Activated T-cell treated with anti-CD3 and anti-CD28 coated beads, Interleukin-2, amount 50 U/mL, for 72 hours (primary cell): Measurements from ENCODE around the gene NADK. TPM values are rescaled to one million over a fixed set of nuclear protein-coding genes. Genes with fewer than 3 reads are reported as not detected.
"Not testable (repeated sequence)": the region's sequence is repeated elsewhere in the genome, so short reads cannot be mapped to it uniquely, and the experiment has no call there.

Experiments
- ATAC-seq, 2 donors: fragments of 150-1000 bp; cut with Tn5 transposase; replicated peaks in 1 of 2; 2 replicates each; pipeline ENCODE4 v1.10.0; 2021; ENCODE audit warnings: moderate library complexity in 2 of 2, mild to moderate bottlenecking in 1 of 2
- DNase-seq, 2 donors: peaks; one replicate each; pipeline ENCODE4 v3.0.0; 2021 to 2022; ENCODE audit warnings: mixed read lengths in 1 of 2
- H3K27ac Mint-ChIP-seq: one replicate; pipeline ENCODE4 v1.8.0; 2022; ENCODE audit warnings: mild to moderate bottlenecking, moderate library complexity, mixed read lengths
- H3K27me3 Mint-ChIP-seq: one replicate; pipeline ENCODE4 v1.8.0; 2022; ENCODE audit warnings: low read depth, mixed read lengths
- H3K36me3 Mint-ChIP-seq, 2 donors: one replicate each; pipeline ENCODE4 v1.8.0; 2022; ENCODE audit warnings: mixed read lengths in 2 of 2, mild to moderate bottlenecking in 1 of 2; ENCODE audit not compliant: insufficient read depth in 2 of 2
- H3K4me1 Mint-ChIP-seq: one replicate; pipeline ENCODE4 v1.8.0; 2022; ENCODE audit warnings: low read depth, mixed read lengths
- H3K4me3 Mint-ChIP-seq, 2 donors: one replicate each; pipeline ENCODE4 v1.8.0; 2022; ENCODE audit warnings: mild to moderate bottlenecking in 2 of 2, mixed read lengths in 2 of 2, moderate library complexity in 2 of 2
- H3K9me3 Mint-ChIP-seq, 2 donors: one replicate each; pipeline ENCODE4 v1.8.0; 2022; ENCODE audit warnings: mixed read lengths in 2 of 2
- total RNA-seq, 2 donors: library from RNA; stranded (reverse); gene quantifications; one replicate each; pipeline ENCODE4 v1.2.3, GENCODE V29; 2022

The NADK gene
- total RNA-seq, 2 donors from 2014 or later = 54.0 to 54.5 TPM

- not testable (repeated sequence) for H3K27me3 Mint-ChIP-seq, H3K4me3 Mint-ChIP-seq, ATAC-seq, H3K4me1 Mint-ChIP-seq, H3K27ac Mint-ChIP-seq, H3K9me3 Mint-ChIP-seq, H3K36me3 Mint-ChIP-seq, DNase-seq
Measured at GRCh38 chr1:1741013-1741412, 37.3 kb downstream of the NADK start.

- not testable (repeated sequence) for H3K27ac Mint-ChIP-seq, H3K9me3 Mint-ChIP-seq, H3K27me3 Mint-ChIP-seq, H3K4me3 Mint-ChIP-seq, H3K4me1 Mint-ChIP-seq, H3K36me3 Mint-ChIP-seq, DNase-seq
- peak in 1 of 2 donors; percentile 15 for ATAC-seq
Measured at GRCh38 chr1:1738799-1739337, 39.4 kb downstream of the NADK start.

DNA sequence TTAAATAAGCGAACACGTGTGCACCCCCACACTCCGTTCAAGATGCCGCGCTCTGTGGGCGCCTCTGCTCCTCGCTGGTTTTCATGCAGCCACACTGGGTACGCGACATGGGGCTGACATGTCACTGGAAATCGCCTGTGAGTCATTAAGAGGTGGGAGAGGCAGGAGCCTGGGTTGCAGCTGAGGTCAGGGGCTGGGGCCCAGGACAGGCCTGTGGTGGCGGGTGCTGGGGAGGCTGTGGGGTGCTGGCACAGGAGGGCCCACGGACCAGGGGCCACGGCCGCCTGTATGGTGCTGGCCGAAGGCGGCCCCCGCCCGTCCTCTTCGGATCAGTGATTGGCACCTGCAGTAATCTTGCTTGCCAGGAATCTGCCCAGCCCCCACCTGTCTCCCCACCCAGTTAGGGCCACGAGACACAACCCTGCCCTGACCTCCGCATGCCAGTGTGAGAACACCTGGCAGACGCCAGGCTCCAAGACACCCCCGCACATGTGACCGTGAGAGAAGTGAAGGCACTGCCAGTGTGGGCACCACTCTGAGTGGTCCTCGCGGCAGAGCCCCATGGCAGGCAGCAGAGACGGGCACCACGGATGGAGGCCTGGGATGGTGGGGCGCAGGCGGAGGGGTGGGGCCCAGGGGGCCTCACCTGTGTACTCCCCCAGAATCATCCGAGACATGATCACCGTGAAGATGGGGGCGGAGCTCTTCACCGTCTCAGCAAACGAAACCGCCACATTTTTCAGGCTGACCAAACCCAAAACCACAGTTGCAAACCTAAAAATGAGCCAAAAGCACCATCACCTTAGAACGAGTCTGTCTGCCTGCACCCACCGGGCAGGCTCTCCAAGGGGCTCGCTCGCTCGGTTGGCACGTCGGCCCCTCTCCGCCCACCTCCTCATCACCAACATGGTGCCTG is 40.3 kb downstream of the NADK start:
- not testable (repeated sequence) for DNase-seq, H3K4me1 Mint-ChIP-seq, H3K4me3 Mint-ChIP-seq, H3K36me3 Mint-ChIP-seq, H3K27ac Mint-ChIP-seq, H3K9me3 Mint-ChIP-seq, H3K27me3 Mint-ChIP-seq
- peak; percentile 36 to 37 for ATAC-seq

DNA sequence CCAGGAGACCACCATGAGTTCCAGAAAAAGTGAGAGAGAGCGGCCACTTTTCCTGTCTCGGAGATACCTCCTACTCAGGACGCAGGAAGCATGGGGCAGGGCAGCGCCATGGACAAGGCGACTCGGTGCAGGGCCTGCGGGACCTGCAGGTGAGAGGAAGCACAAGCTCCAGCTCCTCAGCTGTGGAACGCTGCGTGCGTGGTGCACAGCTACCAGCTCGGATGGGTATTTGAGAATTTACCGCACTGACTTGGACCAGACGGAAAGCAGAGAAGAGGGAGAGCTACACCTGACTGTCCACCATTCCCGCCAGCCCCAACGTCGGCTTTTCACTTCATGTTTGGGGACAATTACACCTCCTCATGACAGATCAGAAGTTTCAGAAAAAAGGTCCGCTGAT is 45.9 kb downstream of the NADK start:
- Mint-ChIP-seq H3K4me1 (peaks cover 11% of the 10 kb centered on the region), H3K36me3 (peaks cover 0 to 10% of the 10 kb centered on the region in 2 donors), H3K27ac (no peak overlapping the region), H3K27me3 (no peaks in the 10 kb centered on the region), H3K9me3 (no peaks in the 10 kb centered on the region), H3K4me3 (no peak overlapping the region)
- DNase-seq (no peak), ATAC-seq (no peak)

DNA sequence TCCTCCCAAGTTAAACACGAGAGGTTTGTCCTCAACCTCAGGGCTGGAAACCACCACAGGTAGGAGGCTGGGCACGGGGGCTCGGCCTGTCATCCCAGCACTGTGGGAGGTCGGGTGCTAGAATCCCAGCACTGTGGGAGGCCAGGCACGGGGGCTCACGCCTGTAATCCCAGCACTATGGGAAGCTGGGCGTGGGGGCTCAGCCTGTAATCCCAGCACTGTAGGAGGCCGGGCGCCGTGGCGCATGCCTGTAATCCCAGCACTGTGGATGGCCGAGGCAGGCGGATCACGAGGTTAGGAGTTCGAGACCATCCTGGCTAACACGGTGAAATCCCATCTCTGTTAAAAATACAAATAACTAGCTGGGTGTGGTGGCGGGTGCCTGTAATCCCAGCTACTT is 47.4 kb downstream of the NADK start:
- no peaks in the 10 kb centered on the region for H3K9me3 Mint-ChIP-seq
- no peaks in the 10 kb centered on the region for H3K27me3 Mint-ChIP-seq
- no peak overlapping the region for H3K27ac Mint-ChIP-seq
- no peak overlapping the region for H3K4me3 Mint-ChIP-seq
- ATAC-seq (no peak), DNase-seq (no peak)
- peaks cover 0 to 8% of the 10 kb centered on the region in 2 donors for H3K36me3 Mint-ChIP-seq
- peaks cover 17% of the 10 kb centered on the region for H3K4me1 Mint-ChIP-seq

DNA sequence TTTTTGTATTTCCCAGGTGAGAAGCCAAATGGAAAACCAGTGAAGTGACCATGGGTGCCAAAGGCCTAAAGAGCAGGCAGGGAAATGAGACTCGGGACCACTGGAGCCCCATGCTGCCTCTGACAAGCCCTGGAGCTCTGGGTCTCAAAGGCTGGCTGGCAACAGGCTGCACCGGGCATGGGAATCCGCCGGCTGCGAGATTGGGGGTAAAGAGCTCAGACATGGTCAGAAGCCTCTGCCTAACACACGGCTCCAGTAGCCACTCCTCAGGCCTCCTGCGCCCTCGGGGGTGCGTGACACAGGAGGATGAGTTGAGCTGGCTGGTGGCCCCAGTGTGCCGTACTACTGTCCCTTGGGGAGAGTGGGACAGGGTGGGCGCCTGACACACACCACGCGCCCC is 48.0 kb downstream of the NADK start:
- DNase-seq, H3K27me3 Mint-ChIP-seq, H3K27ac Mint-ChIP-seq, ATAC-seq, H3K9me3 Mint-ChIP-seq, H3K4me3 Mint-ChIP-seq, H3K36me3 Mint-ChIP-seq: not testable (repeated sequence)
- peaks cover 17% of the 10 kb centered on the region for H3K4me1 Mint-ChIP-seq

DNA sequence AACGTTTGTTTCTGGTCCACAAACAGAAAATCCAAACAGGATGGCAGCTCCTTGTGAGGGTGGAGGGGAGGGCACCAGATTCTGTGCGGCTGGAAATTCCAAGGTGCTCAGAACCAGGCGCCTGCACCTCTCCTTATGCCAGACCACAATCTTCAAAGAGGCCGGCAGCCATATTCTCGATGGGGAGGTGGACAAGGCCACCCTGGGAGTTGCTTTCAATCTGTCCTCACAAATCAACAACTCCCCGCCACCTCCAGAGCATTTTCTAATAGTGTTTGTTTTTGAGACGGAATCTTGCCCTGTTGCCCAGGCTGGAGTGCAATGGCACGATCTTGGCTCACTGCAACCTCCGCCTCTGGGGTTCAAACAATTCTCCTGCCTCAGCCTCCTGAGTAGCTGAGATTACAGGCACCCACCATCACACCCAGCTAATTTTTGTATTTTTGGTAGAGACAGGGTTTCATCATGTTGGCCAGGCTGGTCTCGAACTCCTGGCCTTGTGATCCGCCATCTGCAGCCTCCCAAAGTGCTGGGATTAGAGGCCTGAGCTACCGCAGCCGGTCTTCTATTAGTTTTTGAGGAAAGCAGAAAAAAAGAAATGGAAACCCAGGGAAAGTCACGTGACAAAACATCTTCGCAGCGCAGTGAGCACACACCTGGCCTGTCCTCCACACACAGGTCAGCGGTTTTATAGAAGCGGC is 49.0 kb downstream of the NADK start:
- not testable (repeated sequence) for H3K36me3 Mint-ChIP-seq, H3K9me3 Mint-ChIP-seq, DNase-seq, ATAC-seq, H3K27ac Mint-ChIP-seq, H3K27me3 Mint-ChIP-seq, H3K4me3 Mint-ChIP-seq
- peaks cover 17% of the 10 kb centered on the region for H3K4me1 Mint-ChIP-seq

DNA sequence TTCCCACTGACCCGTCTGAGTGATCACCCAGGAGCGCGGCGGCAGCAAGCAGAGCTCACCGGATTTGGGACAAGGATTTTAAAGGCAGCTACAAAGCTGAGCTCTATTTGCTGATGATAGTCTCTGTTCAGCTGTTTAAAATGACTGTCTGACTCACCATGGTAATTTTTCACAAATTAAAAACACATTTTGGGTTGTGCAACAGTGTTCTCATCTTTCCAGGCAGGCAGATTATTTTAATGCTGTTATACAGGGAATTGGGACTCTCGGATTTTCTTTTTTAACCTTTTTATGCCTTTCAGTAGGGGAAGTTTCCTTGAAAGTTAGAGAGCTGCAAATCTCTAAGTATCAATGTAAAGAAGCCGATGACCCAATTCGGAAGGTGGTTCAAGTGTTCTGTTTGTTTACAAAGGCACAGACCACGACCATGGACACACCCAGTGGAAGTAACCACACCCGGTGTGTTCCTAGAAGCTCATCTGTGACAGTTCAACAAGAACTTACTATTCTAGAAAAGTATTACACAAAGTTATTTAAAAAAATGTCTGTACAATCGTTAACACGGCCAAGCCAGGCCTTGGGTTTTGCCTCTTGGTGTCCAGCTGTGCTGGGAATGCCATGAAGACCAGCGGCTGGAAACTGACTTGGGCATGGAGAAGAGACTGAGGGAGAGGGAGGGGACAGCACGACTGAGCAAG is 49.8 kb downstream of the NADK start:
- not testable (repeated sequence) for H3K36me3 Mint-ChIP-seq, H3K9me3 Mint-ChIP-seq, H3K27me3 Mint-ChIP-seq, H3K4me3 Mint-ChIP-seq, ATAC-seq, DNase-seq
- Mint-ChIP-seq H3K4me1 (peaks cover 17% of the 10 kb centered on the region), H3K27ac (peak overlapping the region; percentile 89)

DNA sequence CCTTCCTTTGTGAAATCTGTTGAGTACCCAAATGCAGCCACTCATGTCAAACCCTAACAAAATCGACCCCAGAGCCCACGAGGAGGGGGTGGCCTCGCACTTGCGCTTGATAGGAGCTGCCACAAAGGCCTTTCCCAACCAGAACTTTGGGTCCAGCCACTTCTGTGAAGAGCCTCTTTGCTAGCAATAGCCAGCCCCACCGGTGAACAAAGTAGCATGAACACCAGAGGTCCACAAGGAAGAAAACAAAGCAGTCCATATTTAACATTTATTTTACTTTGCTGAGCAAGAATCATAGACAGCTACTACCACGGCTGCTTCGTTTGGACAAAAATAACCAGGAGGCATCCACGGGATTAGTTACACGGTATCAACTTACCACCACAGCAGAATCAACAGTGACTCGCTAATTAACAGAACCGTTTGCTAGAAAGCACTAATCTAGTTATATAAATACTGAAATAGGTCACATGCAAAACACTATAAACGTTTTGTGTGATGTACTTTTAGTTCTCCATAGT is 51.1 kb downstream of the NADK start:
- not testable (repeated sequence) for H3K27me3 Mint-ChIP-seq, H3K27ac Mint-ChIP-seq, H3K36me3 Mint-ChIP-seq, H3K9me3 Mint-ChIP-seq, H3K4me3 Mint-ChIP-seq, DNase-seq, ATAC-seq
- H3K4me1 Mint-ChIP-seq = peaks cover 17% of the 10 kb centered on the region

DNA sequence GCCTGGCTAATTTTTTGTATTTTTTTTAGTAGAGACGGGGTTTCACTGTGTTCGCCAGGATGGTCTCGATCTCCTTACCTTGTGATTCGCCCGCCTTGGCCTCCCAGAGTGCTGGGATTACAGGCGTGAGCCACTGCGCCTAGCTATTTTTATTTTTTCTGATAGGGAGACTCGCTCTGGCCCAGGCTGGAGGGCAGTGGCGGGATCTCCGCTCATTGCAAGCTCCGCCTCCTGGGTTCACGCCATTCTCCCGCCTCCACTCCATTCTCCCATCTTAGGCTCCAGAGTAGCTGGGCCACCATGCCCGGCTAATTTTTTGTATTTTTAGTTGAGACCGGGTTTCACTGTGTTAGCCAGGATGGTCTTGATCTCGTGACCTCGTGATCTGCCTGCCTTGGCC is 52.2 kb downstream of the NADK start:
- DNase-seq, ATAC-seq, H3K36me3 Mint-ChIP-seq, H3K9me3 Mint-ChIP-seq, H3K27ac Mint-ChIP-seq, H3K27me3 Mint-ChIP-seq: not testable (repeated sequence)
- H3K4me1 Mint-ChIP-seq = peaks cover 17% of the 10 kb centered on the region
- H3K4me3 Mint-ChIP-seq = peak overlapping the region; percentile 44 to 58

DNA sequence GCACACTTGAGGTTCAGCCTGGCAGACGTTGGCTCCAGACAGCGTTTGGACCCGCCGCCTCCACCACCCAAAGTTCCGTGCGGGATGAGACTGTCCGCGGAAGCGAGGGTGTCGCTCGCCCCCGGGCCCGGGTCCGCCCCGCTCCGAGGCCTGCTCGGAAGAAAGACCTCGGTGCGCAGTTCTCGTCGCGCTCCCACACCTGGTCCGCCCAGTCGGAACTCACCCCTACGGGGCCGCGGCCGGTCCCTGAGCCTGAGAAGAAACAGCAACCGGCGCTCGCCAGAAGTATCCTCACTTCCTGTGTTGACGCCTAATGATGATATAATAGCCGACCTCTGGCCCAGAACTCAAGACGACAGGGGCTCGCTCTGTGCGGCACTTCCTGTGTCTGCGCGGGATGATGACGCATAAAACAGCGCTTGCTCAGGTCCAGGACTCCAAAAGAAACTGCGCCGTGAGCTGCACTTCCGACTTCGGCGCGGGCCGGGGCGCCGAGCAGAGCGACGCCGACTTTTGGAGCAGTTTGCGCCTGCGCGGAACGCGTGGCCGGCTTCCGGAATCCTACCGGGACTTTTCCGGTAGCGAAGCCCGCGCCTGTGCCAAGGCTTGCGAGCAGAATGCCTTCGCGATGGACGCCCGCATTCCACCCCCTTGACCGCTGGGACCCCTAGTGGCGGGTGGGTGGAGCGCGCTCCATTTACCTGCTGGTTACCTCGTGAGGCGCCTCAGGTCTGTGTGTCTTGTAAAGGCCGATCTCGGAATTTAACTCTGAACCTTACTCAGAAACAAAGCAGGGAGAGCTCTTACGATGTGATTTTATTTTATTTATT is 54.0 kb downstream of the NADK start, which contains the start of gene CDK11A:
Gene CDK11A, minus strand, starts transcription at position 323 of the 830 bp plus-strand sequence. CDS start 1,539 bp downstream, outside the sequence.
- peak; percentile 86 to 98 for DNase-seq
- H3K4me3 Mint-ChIP-seq = peak within 1 kb of the TSS; percentile 90 to 91
- H3K9me3 Mint-ChIP-seq, H3K27me3 Mint-ChIP-seq, H3K36me3 Mint-ChIP-seq: not testable (repeated sequence)
- H3K27ac Mint-ChIP-seq = peak within 1 kb of the TSS; percentile 89
- ATAC-seq = peak; percentile 98
- peaks cover 12% of the 10 kb centered on the region for H3K4me1 Mint-ChIP-seq

- H3K9me3 Mint-ChIP-seq = no peaks in the 10 kb centered on the region
- H3K4me1 Mint-ChIP-seq = peaks cover 3% of the 10 kb centered on the region
- DNase-seq (no peak), ATAC-seq (no peak)
- H3K4me3 Mint-ChIP-seq = no peak overlapping the region
- no peak overlapping the region for H3K27ac Mint-ChIP-seq
- H3K36me3 Mint-ChIP-seq = peaks cover 2 to 20% of the 10 kb centered on the region in 2 donors
- H3K27me3 Mint-ChIP-seq = no peaks in the 10 kb centered on the region
Measured at GRCh38 chr1:1721201-1721600, 57.1 kb downstream of the NADK start.
